ENCODE measurements around the gene CLDN18. TPM values are rescaled to one million over a fixed set of nuclear protein-coding genes. Genes with fewer than 3 reads are reported as not detected.

The CLDN18 gene
- total RNA-seq, 2 experiments from 2014 or later: not detected

GRCh38 chr3:138042043-138042442 is 32.1 kb downstream of the CLDN18 start:
- Histone ChIP-seq H3K4me3 (ENCODE audit: low read depth, low read length, poor library complexity, severe bottlenecking) (no peak overlapping the region), H2AFZ (ENCODE audit: low read length) (no peak overlapping the region), H3K79me2 (ENCODE audit: insufficient read depth, low read depth, low read length) (no peaks in the 10 kb centered on the region), H3K36me3 (ENCODE audit: insufficient read depth, low read length) (no peaks in the 10 kb centered on the region), H4K20me1 (ENCODE audit: insufficient read depth, low read length) (no peaks in the 10 kb centered on the region), H3K4me2 (ENCODE audit: low read length) (no peak overlapping the region), H3K9me2 (ENCODE audit: insufficient read depth, low read length) (no peaks in the 10 kb centered on the region), H3K9me3 (ENCODE audit: low read length) (no peaks in the 10 kb centered on the region), H3K4me1 (ENCODE audit: insufficient read depth, low read length, poor library complexity, severe bottlenecking) (no peaks in the 10 kb centered on the region), H3K27ac (ENCODE audit: low read depth, low read length, poor library complexity, severe bottlenecking) (no peak overlapping the region)
- no TSS peak for BruUV-seq (replicated peaks)
- CTCF ChIA-PET (ENCODE audit: unreplicated experiment): no interaction called here
- no peak for DNase-seq (ENCODE audit: low spot score)
- no peak for TF ChIP-seq CTCF (conservative IDR thresholded peaks at IDR 0.05; ENCODE audit: low read length)
- TF ChIP-seq EZH2phosphoT487 (IDR thresholded peaks at IDR 0.05; ENCODE audit: borderline replicate concordance, low read depth, low read length): no peak
- POLR2A ChIA-PET: no interaction called here
- intact Hi-C loops (cut with micrococcal nuclease; ENCODE audit: unreplicated experiment): no loop called here

GRCh38 chr3:138043266-138044029 is 33.5 kb downstream of the CLDN18 start:
- intact Hi-C loops (cut with micrococcal nuclease; ENCODE audit: unreplicated experiment): no loop called here
- TF ChIP-seq CTCF (conservative IDR thresholded peaks at IDR 0.05; ENCODE audit: low read length) (no peak), EZH2phosphoT487 (IDR thresholded peaks at IDR 0.05; ENCODE audit: borderline replicate concordance, low read depth, low read length) (no peak)
- DNase-seq (ENCODE audit: low spot score): no peak
- Histone ChIP-seq H3K4me1 (ENCODE audit: insufficient read depth, low read length, poor library complexity, severe bottlenecking) (no peaks in the 10 kb centered on the region), H3K4me3 (ENCODE audit: low read depth, low read length, poor library complexity, severe bottlenecking) (no peak overlapping the region), H3K4me2 (ENCODE audit: low read length) (no peak overlapping the region), H4K20me1 (ENCODE audit: insufficient read depth, low read length) (no peaks in the 10 kb centered on the region), H3K79me2 (ENCODE audit: insufficient read depth, low read depth, low read length) (no peaks in the 10 kb centered on the region), H2AFZ (ENCODE audit: low read length) (no peak overlapping the region), H3K9me2 (ENCODE audit: insufficient read depth, low read length) (no peaks in the 10 kb centered on the region), H3K36me3 (ENCODE audit: insufficient read depth, low read length) (no peaks in the 10 kb centered on the region), H3K9me3 (ENCODE audit: low read length) (no peaks in the 10 kb centered on the region), H3K27ac (ENCODE audit: low read depth, low read length, poor library complexity, severe bottlenecking) (no peak overlapping the region)
- ChIA-PET CTCF (ENCODE audit: unreplicated experiment) (no interaction called here), POLR2A (no interaction called here)
- no TSS peak for BruUV-seq (replicated peaks)

- Histone ChIP-seq H4K20me1 (ENCODE audit: insufficient read depth, low read length) (no peaks in the 10 kb centered on the region), H3K79me2 (ENCODE audit: insufficient read depth, low read depth, low read length) (no peaks in the 10 kb centered on the region), H3K4me3 (ENCODE audit: low read depth, low read length, poor library complexity, severe bottlenecking) (no peak overlapping the region), H3K9me3 (ENCODE audit: low read length) (no peaks in the 10 kb centered on the region), H3K36me3 (ENCODE audit: insufficient read depth, low read length) (no peaks in the 10 kb centered on the region), H2AFZ (ENCODE audit: low read length) (no peak overlapping the region), H3K4me1 (ENCODE audit: insufficient read depth, low read length, poor library complexity, severe bottlenecking) (no peaks in the 10 kb centered on the region), H3K27ac (ENCODE audit: low read depth, low read length, poor library complexity, severe bottlenecking) (no peak overlapping the region), H3K4me2 (ENCODE audit: low read length) (no peak overlapping the region), H3K9me2 (ENCODE audit: insufficient read depth, low read length) (no peaks in the 10 kb centered on the region)
- CTCF ChIA-PET (ENCODE audit: unreplicated experiment): no interaction called here
- BruUV-seq (replicated peaks): no TSS peak
- intact Hi-C loops (cut with micrococcal nuclease; ENCODE audit: unreplicated experiment): no loop called here
- POLR2A ChIA-PET: interaction anchor here (0.7 kb wide), 1 partner anchor 182 kb away, joined by 3 read pairs; no protein-coding TSS in a partner anchor
- TF ChIP-seq EZH2phosphoT487 (IDR thresholded peaks at IDR 0.05; ENCODE audit: borderline replicate concordance, low read depth, low read length) (no peak), CTCF (conservative IDR thresholded peaks at IDR 0.05; ENCODE audit: low read length) (no peak)
- DNase-seq (ENCODE audit: low spot score): no peak
Observed at GRCh38 chr3:138046085-138046484, 36.1 kb downstream of the CLDN18 start.

Data from OCI-LY7 (cell line).